ENCODE results near the gene SAPCD2.

Gene SAPCD2

DNA sequence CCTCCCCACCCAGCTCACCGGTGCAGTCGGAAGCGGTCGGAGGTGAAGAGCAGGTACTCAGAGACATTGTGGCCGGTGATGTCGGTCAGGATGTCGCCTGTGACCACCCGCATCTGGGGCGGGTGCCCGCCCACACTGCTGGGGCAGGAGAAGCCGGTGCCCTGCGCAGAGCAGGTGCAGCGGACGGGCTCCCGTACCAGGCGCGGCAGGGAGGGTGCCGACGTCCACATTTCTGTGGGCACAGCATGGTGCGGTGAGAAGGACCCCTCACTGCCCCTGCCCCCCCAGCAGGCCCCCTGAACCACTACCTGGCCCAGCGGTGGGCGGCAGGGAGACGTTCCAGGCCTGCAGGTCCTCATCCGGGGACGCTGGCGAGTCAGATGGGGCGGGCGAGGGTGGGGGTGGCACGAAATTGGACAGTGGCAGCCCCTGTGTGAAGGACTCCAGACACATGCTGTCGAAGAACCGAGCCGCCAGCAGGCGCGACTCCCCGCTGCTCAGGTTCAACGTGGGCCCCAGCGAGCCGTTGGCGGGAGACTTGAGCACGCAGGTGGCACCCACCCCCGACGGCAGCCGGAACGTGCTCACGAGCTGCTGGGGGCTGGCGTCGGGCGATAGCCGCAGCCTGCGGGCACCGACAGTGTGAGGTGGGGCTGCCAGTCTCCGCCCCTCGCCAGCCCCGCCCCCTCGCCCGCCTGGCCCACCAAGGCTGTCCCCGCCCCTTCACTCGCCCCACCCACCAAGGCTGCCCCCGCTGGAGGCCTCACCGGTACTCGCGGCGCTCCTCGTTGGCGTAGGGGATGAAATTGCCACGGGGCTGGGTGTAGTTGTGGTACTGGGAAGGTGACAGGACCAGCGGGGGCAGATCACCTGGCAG lies 57.4 kb downstream of the SAPCD2 start:
- TF ChIP-seq, protein P1, sequence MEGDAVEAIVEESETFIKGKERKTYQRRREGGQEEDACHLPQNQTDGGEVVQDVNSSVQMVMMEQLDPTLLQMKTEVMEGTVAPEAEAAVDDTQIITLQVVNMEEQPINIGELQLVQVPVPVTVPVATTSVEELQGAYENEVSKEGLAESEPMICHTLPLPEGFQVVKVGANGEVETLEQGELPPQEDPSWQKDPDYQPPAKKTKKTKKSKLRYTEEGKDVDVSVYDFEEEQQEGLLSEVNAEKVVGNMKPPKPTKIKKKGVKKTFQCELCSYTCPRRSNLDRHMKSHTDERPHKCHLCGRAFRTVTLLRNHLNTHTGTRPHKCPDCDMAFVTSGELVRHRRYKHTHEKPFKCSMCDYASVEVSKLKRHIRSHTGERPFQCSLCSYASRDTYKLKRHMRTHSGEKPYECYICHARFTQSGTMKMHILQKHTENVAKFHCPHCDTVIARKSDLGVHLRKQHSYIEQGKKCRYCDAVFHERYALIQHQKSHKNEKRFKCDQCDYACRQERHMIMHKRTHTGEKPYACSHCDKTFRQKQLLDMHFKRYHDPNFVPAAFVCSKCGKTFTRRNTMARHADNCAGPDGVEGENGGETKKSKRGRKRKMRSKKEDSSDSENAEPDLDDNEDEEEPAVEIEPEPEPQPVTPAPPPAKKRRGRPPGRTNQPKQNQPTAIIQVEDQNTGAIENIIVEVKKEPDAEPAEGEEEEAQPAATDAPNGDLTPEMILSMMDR (IDR thresholded peaks at IDR 0.05; ENCODE audit: low read depth, low read length, missing control alignments): no peak
- H3K4me3 ChIP-seq (ENCODE audit: low read depth, low read length): no peak overlapping the region
- H3K36me3 ChIP-seq (replicated peaks): peaks cover 23% of the 10 kb centered on the region
- no peak overlapping the region for H3K27ac ChIP-seq
- DNase-seq: no peak
- no peaks in the 10 kb centered on the region for H3K27me3 ChIP-seq (replicated peaks)
- in situ Hi-C loops (cut with HindIII; ENCODE audit: low pct_ligation_motif_present, low sequenced_read_pairs): no loop called here

Measured in brain microvascular endothelial cell (primary cell).